ENCODE measurements around the gene COP1.

GRCh38 chr1:176241385-176242015, 34.4 kb upstream of the COP1 start:
- no peak for TF ChIP-seq CTCF (IDR thresholded peaks at IDR 0.05)
- no peak for TF ChIP-seq EZH2 (IDR thresholded peaks at IDR 0.05; ENCODE audit: borderline replicate concordance, insufficient read depth, low read depth, low read length, poor library complexity, severe bottlenecking)
